Endodermal cell (in vitro differentiated cells): Measurements from ENCODE around the gene ATP5F1E. TPM values are rescaled to one million over a fixed set of nuclear protein-coding genes. Genes with fewer than 3 reads are reported as not detected.
A peak's percentile ranks its signal among the peaks of the same experiment; 100 is the strongest.

Experiments used
- DNase-seq: peaks from one replicate; pipeline ENCODE4 v3.0.0-alpha.2; 2017
- H3K27ac ChIP-seq: 2 replicates; pipeline ENCODE4 v1.5.1; 2013; ENCODE audit warnings: mild to moderate bottlenecking, low read depth, low read length, moderate library complexity
- H3K27me3 ChIP-seq: 2 replicates; pipeline ENCODE4 v1.6.1; 2013; ENCODE audit warnings: mild to moderate bottlenecking, low read length, moderate library complexity; ENCODE audit not compliant: insufficient read depth, control insufficient read depth, poor library complexity, severe bottlenecking
- H3K36me3 ChIP-seq: 2 replicates; pipeline ENCODE4 v1.7.0; 2013; ENCODE audit warnings: mild to moderate bottlenecking, low read length, moderate library complexity; ENCODE audit not compliant: control insufficient read depth, insufficient read depth
- H3K4me1 ChIP-seq: one replicate; pipeline ENCODE4 v1.7.0; 2013; ENCODE audit warnings: low read length; ENCODE audit not compliant: control insufficient read depth, insufficient read depth
- H3K4me3 ChIP-seq: 2 replicates; pipeline ENCODE4 v1.5.1; 2013; ENCODE audit warnings: mild to moderate bottlenecking, low read length, moderate library complexity
- H3K9ac ChIP-seq: 2 replicates; pipeline ENCODE4 v1.6.1; 2013; ENCODE audit warnings: mild to moderate bottlenecking, low read length, moderate library complexity; ENCODE audit not compliant: poor library complexity, severe bottlenecking; ENCODE audit errors: extremely low read depth
- H3K9me3 ChIP-seq: 2 replicates; pipeline ENCODE4 v1.6.1; 2013; ENCODE audit warnings: mild to moderate bottlenecking, low read length, moderate library complexity; ENCODE audit not compliant: control insufficient read depth
- H3K27ac Mint-ChIP-seq: 2 replicates; pipeline ENCODE4 v1.8.0; 2020; ENCODE audit warnings: mixed read lengths
- H3K27me3 Mint-ChIP-seq: 2 replicates; pipeline ENCODE4 v1.8.0; 2021; ENCODE audit warnings: mild to moderate bottlenecking, mixed read lengths; ENCODE audit not compliant: insufficient read depth
- H3K36me3 Mint-ChIP-seq: 2 replicates; pipeline ENCODE4 v1.8.0; 2020; ENCODE audit warnings: low read depth, mixed read lengths
- H3K4me1 Mint-ChIP-seq: 2 replicates; pipeline ENCODE4 v1.8.0; 2020; ENCODE audit warnings: mixed read lengths
- H3K4me3 Mint-ChIP-seq: 2 replicates; pipeline ENCODE4 v1.8.0; 2020; ENCODE audit warnings: mild to moderate bottlenecking, moderate library complexity, mixed read lengths
- H3K9me3 Mint-ChIP-seq: 2 replicates; pipeline ENCODE4 v1.8.0; 2020; ENCODE audit warnings: mild to moderate bottlenecking, mixed read lengths
- CTCF ChIP-seq: fragments of 200-600 bp; sonication (generic); conservative IDR thresholded peaks from 2 replicates; pipeline ENCODE4 v1.5.0; 2021; ENCODE audit warnings: antibody characterized with exemption, mild to moderate bottlenecking
- WGBS, 2 experiments: methylation state at CpG; one replicate each; pipeline versions ENCODE4 v1.1.5 to v1.1.7; 2013; ENCODE audit warnings: missing lambda C conversion rate in 2 of 2, mixed read lengths in 1 of 2; ENCODE audit not compliant: insufficient coverage in 1 of 2, insufficient read length in 1 of 2; 5-methylcytosine and 5-hydroxymethylcytosine counted together
- total RNA-seq, 2 donors: library from RNA; stranded (reverse); fragmentation: NEBNext Ultra II Directional in 1 of 2; extraction: Animal tissue kit (Norgen Biotek cat#: 25700) in 1 of 2; gene quantifications; 2 replicates in 1 of 2; 3 replicates in 1 of 2; pipeline ENCODE4 v1.2.1, GENCODE V29; 2021

ATP5F1E gene
- total RNA-seq, 2 donors from 2014 or later: 52.6 to 62.6 TPM

GRCh38 chr20:58992911-58993310, 39.2 kb downstream of the ATP5F1E start:
- TF ChIP-seq CTCF: no peak
- no peaks in the 10 kb centered on the region for H3K9me3 Mint-ChIP-seq
- H3K27ac Mint-ChIP-seq: no peak overlapping the region
- Histone ChIP-seq H3K36me3 (peaks cover 87% of the 10 kb centered on the region), H3K4me1 (no peaks in the 10 kb centered on the region), H3K27ac (no peak overlapping the region), H3K9ac (no peak overlapping the region), H3K9me3 (no peaks in the 10 kb centered on the region), H3K27me3 (no peaks in the 10 kb centered on the region), H3K4me3 (no peak overlapping the region)
- DNase-seq: no peak
- peaks cover 88% of the 10 kb centered on the region for H3K36me3 Mint-ChIP-seq
- no peaks in the 10 kb centered on the region for H3K4me1 Mint-ChIP-seq
- no peaks in the 10 kb centered on the region for H3K27me3 Mint-ChIP-seq
- WGBS, 2 experiments: 89 to 100% methylated on average over 3 of the region's 3 CpGs
- no peak overlapping the region for H3K4me3 Mint-ChIP-seq

- TF ChIP-seq CTCF: no peak
- H3K27ac Mint-ChIP-seq: no peak overlapping the region
Measured at GRCh38 chr20:58991715-58992114, 40.4 kb downstream of the ATP5F1E start.

GRCh38 chr20:58990651-58991445, 41.3 kb downstream of the ATP5F1E start:
- 97 to 98% methylated on average over 6 to 14 of the region's 14 CpGs for WGBS, 2 experiments
- TF ChIP-seq CTCF: no peak
- peaks cover 6% of the 10 kb centered on the region for H3K4me1 Mint-ChIP-seq
- no peak overlapping the region for H3K4me3 ChIP-seq
- H3K9ac ChIP-seq: no peak overlapping the region
- peaks cover 88% of the 10 kb centered on the region for H3K36me3 Mint-ChIP-seq
- H3K27me3 Mint-ChIP-seq: no peaks in the 10 kb centered on the region
- H3K27me3 ChIP-seq: no peaks in the 10 kb centered on the region
- H3K9me3 Mint-ChIP-seq: no peaks in the 10 kb centered on the region
- H3K4me1 ChIP-seq: no peaks in the 10 kb centered on the region
- H3K9me3 ChIP-seq: no peaks in the 10 kb centered on the region
- H3K4me3 Mint-ChIP-seq: no peak overlapping the region
- DNase-seq: peak; percentile 33
- H3K27ac Mint-ChIP-seq: no peak overlapping the region
- no peak overlapping the region for H3K27ac ChIP-seq
- H3K36me3 ChIP-seq: peaks cover 89% of the 10 kb centered on the region

More at GRCh38 chr20:58991715-58992114, 40.4 kb downstream of the ATP5F1E start:
- 94 to 99% methylated on average over 8 to 9 of the region's 9 CpGs for WGBS, 2 experiments
- Histone ChIP-seq H3K9me3 (no peaks in the 10 kb centered on the region), H3K9ac (no peak overlapping the region), H3K36me3 (peaks cover 90% of the 10 kb centered on the region), H3K27me3 (no peaks in the 10 kb centered on the region), H3K4me1 (no peaks in the 10 kb centered on the region), H3K4me3 (no peak overlapping the region), H3K27ac (no peak overlapping the region)
- no peaks in the 10 kb centered on the region for H3K27me3 Mint-ChIP-seq
- DNase-seq: peak; percentile 24
- no peak overlapping the region for H3K4me3 Mint-ChIP-seq
- no peaks in the 10 kb centered on the region for H3K9me3 Mint-ChIP-seq
- peaks cover 91% of the 10 kb centered on the region for H3K36me3 Mint-ChIP-seq
- H3K4me1 Mint-ChIP-seq: peaks cover 2% of the 10 kb centered on the region
